HCT116 (cell line): ENCODE results near the gene EID2. TPM values are rescaled to one million over a fixed set of nuclear protein-coding genes. Genes with fewer than 3 reads are reported as not detected.

Experiments
- ATAC-seq: fragments of 200-7000 bp; cut with Tn5 transposase; 2 replicates; pipeline ENCODE4 v1.9.1; 2020; ENCODE audit warnings: mild to moderate bottlenecking, moderate library complexity
- BruUV-seq: library from RNA; stranded (reverse); fragments of 400-500 nt; replicated peaks from 2 replicates; lab custom pipeline; 2021; lab: Mats Ljungman, UMichigan
- CTCF ChIA-PET: fragments of 300-600 bp; sonication (Branson Sonifier 250); formaldehyde crosslinking; loops from one replicate; lab custom pipeline; 2021; ENCODE audit warnings: antibody characterized with exemption; lab: Charles Lee
- POLR2A ChIA-PET: fragments of 300-600, 350-600 bp; sonication (Branson Sonifier 250); formaldehyde crosslinking; loops from one replicate; lab custom pipeline; 2021; ENCODE audit warnings: antibody characterized with exemption; lab: Charles Lee
- RAD21 ChIA-PET, 2 experiments: fragments of 300-600 bp; sonication (Branson Sonifier 250); formaldehyde crosslinking; loops; one replicate each; lab custom pipeline; 2023; ENCODE audit warnings: low total read pairs in 2 of 2; ENCODE audit not compliant: uncharacterized antibody in 2 of 2, unreplicated experiment in 2 of 2, low non-redundant PET in 1 of 2; lab: Charles Lee
- DNase-seq: peaks from one replicate; pipeline ENCODE4 v3.0.0-alpha.2; 2010; ENCODE audit warnings: low read depth, low spot score
- H2AFZ ChIP-seq: fragments of 200-600 bp; shearing (Covaris generic), sonication (generic); 2 replicates; pipeline ENCODE4 v1.6.1; 2017; ENCODE audit warnings: low read depth, mixed run types, mixed read lengths, antibody characterized with exemption, low read length; ENCODE audit not compliant: poor library complexity, severe bottlenecking
- H3K27ac ChIP-seq: 2 replicates; pipeline ENCODE4 v1.5.1; 2012; ENCODE audit warnings: low read depth, low read length
- H3K27me3 ChIP-seq: fragments of 200-600 bp; sonication (generic); 2 replicates; pipeline ENCODE4 v1.6.1; 2016; ENCODE audit warnings: mixed run types, low read length, mixed read lengths; ENCODE audit not compliant: insufficient read depth
- H3K36me3 ChIP-seq, 2 experiments: fragments of 200-500 bp in 1 of 2; fragments of 200-600 bp in 1 of 2; sonication (Bioruptor generic) in 1 of 2; sonication (generic) in 1 of 2; 2 replicates each; pipeline versions ENCODE4 v1.5.1 to v1.6.1; 2014 to 2016; ENCODE audit warnings: low read length in 2 of 2, inconsistent platforms in 1 of 2, mixed read lengths in 1 of 2, mixed run types in 1 of 2; ENCODE audit not compliant: insufficient read depth in 2 of 2, control insufficient read depth in 1 of 2
- H3K4me1 ChIP-seq, 2 experiments: fragments of 200-600 bp in 1 of 2; sonication (generic) in 1 of 2; 2 replicates each; pipeline versions ENCODE4 v1.5.1 to v1.6.1; 2012 to 2017; ENCODE audit warnings: low read length in 2 of 2, inconsistent platforms in 1 of 2, mild to moderate bottlenecking in 1 of 2, mixed read lengths in 1 of 2, mixed run types in 1 of 2, moderate library complexity in 1 of 2; ENCODE audit not compliant: insufficient read depth in 2 of 2, control insufficient read depth in 1 of 2
- H3K4me2 ChIP-seq: fragments of 200-600 bp; sonication (generic); 2 replicates; pipeline ENCODE4 v1.6.1; 2017; ENCODE audit warnings: mixed run types, low read length, mixed read lengths
- H3K4me3 ChIP-seq, 2 experiments: fragments of 200-600 bp in 1 of 2; sonication (generic) in 1 of 2; replicated peaks in 1 of 2; 2 replicates each; pipeline ENCODE4 v1.5.1; 2011 to 2016; ENCODE audit warnings: low read length in 2 of 2, control low read depth in 1 of 2, low read depth in 1 of 2, mild to moderate bottlenecking in 1 of 2, mixed read lengths in 1 of 2, mixed run types in 1 of 2
- H3K79me2 ChIP-seq: fragments of 200-600 bp; sonication (generic); 2 replicates; pipeline ENCODE4 v1.6.1; 2017; ENCODE audit warnings: mild to moderate bottlenecking, mixed run types, low read length, moderate library complexity, mixed read lengths; ENCODE audit not compliant: insufficient read depth
- H3K9ac ChIP-seq: fragments of 200-600 bp; sonication (generic); 2 replicates; pipeline ENCODE4 v1.6.1; 2016; ENCODE audit warnings: low read length, mixed read lengths
- H3K9me2 ChIP-seq: fragments of 200-600 bp; sonication (generic), shearing (Covaris generic); 2 replicates; pipeline ENCODE4 v1.6.1; 2017; ENCODE audit warnings: mixed run types, mild to moderate bottlenecking, moderate library complexity; ENCODE audit not compliant: insufficient read depth
- H3K9me3 ChIP-seq, 2 experiments: fragments of 200-500 bp in 1 of 2; fragments of 200-600 bp in 1 of 2; sonication (Bioruptor generic) in 1 of 2; sonication (generic) in 1 of 2; 2 replicates each; pipeline ENCODE4 v1.6.1; 2014 to 2017; ENCODE audit warnings: low read length in 2 of 2, mixed read lengths in 2 of 2, inconsistent platforms in 1 of 2, low read depth in 1 of 2, mild to moderate bottlenecking in 1 of 2, mixed run types in 1 of 2, moderate library complexity in 1 of 2; ENCODE audit not compliant: control insufficient read depth in 1 of 2, insufficient read depth in 1 of 2
- H4K20me1 ChIP-seq: fragments of 200-600 bp; sonication (generic), shearing (Covaris generic); 2 replicates; pipeline ENCODE4 v1.6.1; 2017; ENCODE audit warnings: mixed run types, mild to moderate bottlenecking, moderate library complexity; ENCODE audit not compliant: insufficient read depth
- CEBPB ChIP-seq: IDR thresholded peaks from 2 replicates; pipeline ENCODE4 v1.6.1; 2012; ENCODE audit warnings: low read depth
- ELF1 ChIP-seq: IDR thresholded peaks from 2 replicates; pipeline ENCODE4 v1.6.1; 2012; ENCODE audit warnings: low read depth, borderline replicate concordance
- EZH2 ChIP-seq: fragments of 200-600 bp; sonication (generic); IDR thresholded peaks from 2 replicates; pipeline ENCODE4 v1.6.1; 2017; ENCODE audit warnings: antibody characterized with exemption, mixed run types
- EZH2phosphoT487 ChIP-seq: fragments of 200-600 bp; IDR thresholded peaks from 2 replicates; pipeline ENCODE4 v1.6.1; 2018; ENCODE audit warnings: antibody characterized with exemption, borderline replicate concordance
- FOSL1 ChIP-seq: IDR thresholded peaks from 2 replicates; pipeline ENCODE4 v1.6.1; 2012; ENCODE audit warnings: low read depth
- JUND ChIP-seq: IDR thresholded peaks from 2 replicates; pipeline ENCODE4 v1.6.1; 2012
- POLR2A ChIP-seq: IDR thresholded peaks from 2 replicates; pipeline ENCODE4 v1.7.0; 2011; ENCODE audit warnings: borderline replicate concordance; ENCODE audit not compliant: insufficient read depth, insufficient read length; ENCODE audit errors: extremely low read depth
- POLR2AphosphoS5 ChIP-seq: IDR thresholded peaks from 2 replicates; pipeline ENCODE4 v1.6.1; 2011; ENCODE audit warnings: mild to moderate bottlenecking, low read depth, low read length, moderate library complexity
- RAD21 ChIP-seq: IDR thresholded peaks from 2 replicates; pipeline ENCODE4 v1.6.1; 2012; ENCODE audit warnings: low read depth, mild to moderate bottlenecking
- SRF ChIP-seq: IDR thresholded peaks from 2 replicates; pipeline ENCODE4 v1.6.1; 2012; ENCODE audit warnings: low read depth
- YY1 ChIP-seq: IDR thresholded peaks from 2 replicates; pipeline ENCODE4 v1.6.1; 2011; ENCODE audit warnings: low read length, low read depth, moderate library complexity, mild to moderate bottlenecking; ENCODE audit not compliant: insufficient replicate concordance; ENCODE audit errors: extremely low read depth
- ZNF274 ChIP-seq: fragments of 200-500 bp; sonication (Bioruptor generic); IDR thresholded peaks from 2 replicates; pipeline ENCODE4 v1.6.1; 2014; ENCODE audit warnings: mild to moderate bottlenecking, low read depth, low read length, inconsistent platforms
- intact Hi-C: fragments of 100-400 bp; cut with micrococcal nuclease; formaldehyde crosslinking; loops from 2 replicates; pipeline ENCODE4 v1.10.0; 2022
- total RNA-seq: library from RNA; stranded (reverse); gene quantifications from one replicate; pipeline ENCODE4 v1.2.1, GENCODE V29; 2021; ENCODE audit not compliant: unreplicated experiment
- TF ChIP-seq, protein P1 (sequence below), 3 experiments: fragments of 200-600 bp in 1 of 3; sonication (generic) in 1 of 3; IDR thresholded peaks in 2 of 3; conservative IDR thresholded peaks in 1 of 3; 2 replicates each; pipeline ENCODE4 v1.5.1; 2012 to 2017; ENCODE audit warnings: low read depth in 2 of 3, low read length in 2 of 3, antibody characterized with exemption in 1 of 3, borderline replicate concordance in 1 of 3, control low read depth in 1 of 3, mild to moderate bottlenecking in 1 of 3, mixed read lengths in 1 of 3, mixed run types in 1 of 3, moderate library complexity in 1 of 3; ENCODE audit not compliant: insufficient read depth in 1 of 3

EID2 gene
- total RNA-seq, 1 experiment from 2014 or later = 11.7 TPM

DNA sequence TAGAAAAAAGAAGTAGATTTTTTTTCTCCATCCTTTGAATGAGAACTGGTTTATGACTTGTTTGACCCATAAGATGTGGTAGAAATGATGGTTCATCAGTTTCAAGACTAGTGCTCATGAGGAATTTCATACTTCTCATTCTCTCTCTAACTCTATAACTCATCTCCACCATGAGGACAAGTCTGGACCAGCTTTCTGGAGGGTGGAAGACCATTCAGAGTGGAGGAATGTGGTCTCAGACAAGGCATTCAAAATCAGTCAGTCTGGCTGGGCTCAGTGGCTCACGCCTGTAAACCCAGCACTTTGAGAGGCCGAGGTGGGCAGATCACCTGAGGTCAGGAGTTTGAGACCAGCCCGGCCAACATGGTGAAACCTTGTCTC is 3.5 kb upstream of the EID2 start:
- Histone ChIP-seq H3K36me3 (no peaks in the 10 kb centered on the region), H3K9me3 (no peaks in the 10 kb centered on the region), H4K20me1 (no peaks in the 10 kb centered on the region), H2AFZ (no peak overlapping the region), H3K9ac (no peak overlapping the region), H3K4me3 (no peak overlapping the region), H3K79me2 (peaks cover 11% of the 10 kb centered on the region), H3K9me2 (no peaks in the 10 kb centered on the region), H3K27ac (no peak overlapping the region), H3K4me2 (no peak overlapping the region), H3K27me3 (no peaks in the 10 kb centered on the region), H3K4me1 (peaks cover 9 to 21% of the 10 kb centered on the region in 2 experiments)
- TF ChIP-seq POLR2A (no peak), ELF1 (no peak), SRF (no peak), FOSL1 (no peak), RAD21 (no peak), JUND (no peak), POLR2AphosphoS5 (no peak), EZH2 (no peak), EZH2phosphoT487 (no peak), ZNF274 (no peak), CEBPB (no peak), YY1 (no peak)
- TF ChIP-seq, protein P1, sequence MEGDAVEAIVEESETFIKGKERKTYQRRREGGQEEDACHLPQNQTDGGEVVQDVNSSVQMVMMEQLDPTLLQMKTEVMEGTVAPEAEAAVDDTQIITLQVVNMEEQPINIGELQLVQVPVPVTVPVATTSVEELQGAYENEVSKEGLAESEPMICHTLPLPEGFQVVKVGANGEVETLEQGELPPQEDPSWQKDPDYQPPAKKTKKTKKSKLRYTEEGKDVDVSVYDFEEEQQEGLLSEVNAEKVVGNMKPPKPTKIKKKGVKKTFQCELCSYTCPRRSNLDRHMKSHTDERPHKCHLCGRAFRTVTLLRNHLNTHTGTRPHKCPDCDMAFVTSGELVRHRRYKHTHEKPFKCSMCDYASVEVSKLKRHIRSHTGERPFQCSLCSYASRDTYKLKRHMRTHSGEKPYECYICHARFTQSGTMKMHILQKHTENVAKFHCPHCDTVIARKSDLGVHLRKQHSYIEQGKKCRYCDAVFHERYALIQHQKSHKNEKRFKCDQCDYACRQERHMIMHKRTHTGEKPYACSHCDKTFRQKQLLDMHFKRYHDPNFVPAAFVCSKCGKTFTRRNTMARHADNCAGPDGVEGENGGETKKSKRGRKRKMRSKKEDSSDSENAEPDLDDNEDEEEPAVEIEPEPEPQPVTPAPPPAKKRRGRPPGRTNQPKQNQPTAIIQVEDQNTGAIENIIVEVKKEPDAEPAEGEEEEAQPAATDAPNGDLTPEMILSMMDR (IDR thresholded peaks at IDR 0.05 in 2 of 3, conservative IDR thresholded peaks at IDR 0.05 in 1 of 3; ENCODE audit: borderline replicate concordance in 1 of 3, insufficient read depth in 1 of 3, low read depth in 2 of 3, low read length in 2 of 3) = no peak
- RAD21 ChIA-PET = no interaction called here
- POLR2A ChIA-PET = no interaction called here
- DNase-seq = no peak
- ATAC-seq = no peak
- CTCF ChIA-PET = no interaction called here
- BruUV-seq = no TSS peak
- intact Hi-C loops = no loop called here
